Kidney (tissue), 14 donors: ENCODE results near the gene NOX5. TPM values are rescaled to one million over a fixed set of nuclear protein-coding genes. Genes with fewer than 3 reads are reported as not detected.

Experiments
- DNase-seq, 5 donors: peaks; one replicate each; pipeline ENCODE4 v3.0.0-alpha.2; 2013 to 2020
- FAIRE-seq: peaks from 2 replicates; lab custom pipeline; 2012; peaks lifted over from hg19 to GRCh38; lab: Jason Lieb, UNC
- H3K27ac ChIP-seq, 2 donors: one replicate each; pipeline ENCODE4 v1.7.0; 2013; ENCODE audit warnings: low read depth in 2 of 2, low read length in 2 of 2, inconsistent platforms in 1 of 2
- H3K27me3 ChIP-seq: one replicate; pipeline ENCODE4 v1.7.1; 2013; ENCODE audit warnings: low read length, inconsistent platforms; ENCODE audit not compliant: control insufficient read depth, insufficient read depth
- H3K36me3 ChIP-seq, 3 donors: one replicate each; pipeline versions ENCODE4 v1.7.0 to v1.7.1; 2013; ENCODE audit warnings: low read length in 3 of 3, control low read depth in 1 of 3, inconsistent platforms in 1 of 3; ENCODE audit not compliant: insufficient read depth in 3 of 3, control insufficient read depth in 2 of 3
- H3K4me1 ChIP-seq, 3 donors: one replicate each; pipeline versions ENCODE4 v1.7.0 to v1.7.1; 2013; ENCODE audit warnings: low read length in 3 of 3, inconsistent platforms in 1 of 3, low read depth in 1 of 3; ENCODE audit not compliant: control insufficient read depth in 2 of 3, insufficient read depth in 2 of 3
- H3K4me3 ChIP-seq, 3 donors: one replicate each; pipeline versions ENCODE4 v1.7.0 to v1.8.1; 2013; ENCODE audit warnings: low read length in 3 of 3, control low read depth in 1 of 3, inconsistent platforms in 1 of 3
- H3K9ac ChIP-seq, 3 donors: one replicate each; pipeline versions ENCODE4 v1.7.0 to v1.7.1; 2013; ENCODE audit warnings: low read length in 3 of 3, control low read depth in 1 of 3, inconsistent platforms in 1 of 3
- H3K9me3 ChIP-seq, 3 donors: one replicate each; pipeline versions ENCODE4 v1.7.0 to v1.7.1; 2013; ENCODE audit warnings: low read length in 3 of 3, control low read depth in 1 of 3, inconsistent platforms in 1 of 3; ENCODE audit not compliant: control insufficient read depth in 2 of 3, insufficient read depth in 1 of 3
- intact Hi-C: fragments of 100-400 bp; cut with DNase I; formaldehyde crosslinking; loops from one replicate; pipeline ENCODE4 v1.11.1; 2022
- polyA plus RNA-seq: library from polyadenylated mRNA; stranded (reverse); fragments of 350-450 nt; fragmentation: Illumina TruSeq; extraction: RNeasy Lipid Tissue Mini Kit (QIAGEN cat#74804); gene quantifications from one replicate; pipeline ENCODE4 v1.2.3, GENCODE V29; 2014; ENCODE audit warnings: low read depth, low replicate concordance; ENCODE audit not compliant: insufficient read depth
- total RNA-seq: library from RNA; stranded (reverse); fragmentation: NEBNext Ultra II Directional; extraction: Animal tissue kit (Norgen Biotek cat#: 25700); gene quantifications from one replicate; pipeline ENCODE4 v1.2.1, GENCODE V29; 2021
- TF ChIP-seq, protein P1 (sequence below): IDR thresholded peaks from 3 replicates; pipeline ENCODE4 v1.5.1; 2012; ENCODE audit warnings: mild to moderate bottlenecking, moderate library complexity, borderline replicate concordance; ENCODE audit not compliant: insufficient read depth; ENCODE audit errors: extremely low read depth
- donor health status: control.
- donor health status: control.
- donor health status: control.
- donor health status: control.
- donor health status: control.
- donor health status: DM: yes; HTN: yes; CAD: no.
- donor health status: Normal renal cell carcinoma (clear cell type).

The NOX5 gene
- total and polyA plus RNA-seq, 2 donors from 2014 or later, result 0.19 to 0.60 TPM

DNA sequence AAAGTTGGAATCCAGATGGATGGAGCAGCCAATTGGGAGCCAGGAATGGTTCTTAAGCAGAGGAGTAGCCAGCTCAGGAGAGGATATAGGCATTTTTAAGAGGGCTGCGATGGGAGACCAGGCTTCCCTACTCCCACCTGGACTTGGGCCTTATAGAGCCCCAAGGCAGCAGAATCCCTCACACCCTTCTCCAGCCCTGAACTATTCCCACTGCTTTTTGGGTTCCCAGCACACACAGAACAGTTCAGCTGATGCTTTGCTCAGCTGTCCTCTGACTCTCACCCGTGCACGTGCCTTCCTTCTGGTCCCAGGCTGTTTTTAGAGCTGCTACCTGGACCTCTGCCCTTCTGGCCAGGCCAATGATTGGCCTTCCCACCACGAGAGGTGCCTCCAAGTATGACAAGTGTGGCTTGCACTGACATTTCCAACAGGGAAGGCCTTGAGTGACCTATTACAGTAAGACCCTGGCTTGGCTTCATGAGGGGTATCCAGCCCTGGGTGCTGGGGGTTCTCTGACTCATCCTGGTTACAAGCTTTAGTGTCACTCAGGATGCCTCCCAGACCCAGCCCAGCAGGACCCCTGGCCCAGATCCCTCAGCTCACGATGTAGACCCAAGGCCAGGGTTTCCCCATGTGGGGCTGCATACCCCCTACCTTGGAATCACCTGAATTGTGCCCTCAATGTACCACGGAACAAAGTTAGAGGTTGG lies 25.2 kb downstream of the NOX5 start:
- Histone ChIP-seq H3K9ac (no peak overlapping the region), H3K4me3 (no peak overlapping the region), H3K4me1 (peaks cover 0 to 2% (median 0%) of the 10 kb centered on the region in 3 donors), H3K27me3 (no peaks in the 10 kb centered on the region), H3K9me3 (no peaks in the 10 kb centered on the region), H3K36me3 (no peaks in the 10 kb centered on the region), H3K27ac (no peak overlapping the region)
- FAIRE-seq (no peak), DNase-seq (no peak)
- TF ChIP-seq, protein P1, sequence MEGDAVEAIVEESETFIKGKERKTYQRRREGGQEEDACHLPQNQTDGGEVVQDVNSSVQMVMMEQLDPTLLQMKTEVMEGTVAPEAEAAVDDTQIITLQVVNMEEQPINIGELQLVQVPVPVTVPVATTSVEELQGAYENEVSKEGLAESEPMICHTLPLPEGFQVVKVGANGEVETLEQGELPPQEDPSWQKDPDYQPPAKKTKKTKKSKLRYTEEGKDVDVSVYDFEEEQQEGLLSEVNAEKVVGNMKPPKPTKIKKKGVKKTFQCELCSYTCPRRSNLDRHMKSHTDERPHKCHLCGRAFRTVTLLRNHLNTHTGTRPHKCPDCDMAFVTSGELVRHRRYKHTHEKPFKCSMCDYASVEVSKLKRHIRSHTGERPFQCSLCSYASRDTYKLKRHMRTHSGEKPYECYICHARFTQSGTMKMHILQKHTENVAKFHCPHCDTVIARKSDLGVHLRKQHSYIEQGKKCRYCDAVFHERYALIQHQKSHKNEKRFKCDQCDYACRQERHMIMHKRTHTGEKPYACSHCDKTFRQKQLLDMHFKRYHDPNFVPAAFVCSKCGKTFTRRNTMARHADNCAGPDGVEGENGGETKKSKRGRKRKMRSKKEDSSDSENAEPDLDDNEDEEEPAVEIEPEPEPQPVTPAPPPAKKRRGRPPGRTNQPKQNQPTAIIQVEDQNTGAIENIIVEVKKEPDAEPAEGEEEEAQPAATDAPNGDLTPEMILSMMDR, result no peak
- intact Hi-C loops, result no loop called here

GRCh38 chr15:69042531-69042930 lies 28.0 kb downstream of the NOX5 start:
- no peaks in the 10 kb centered on the region for H3K36me3 ChIP-seq
- TF ChIP-seq, protein P1, result no peak
- H3K9ac ChIP-seq, result no peak overlapping the region
- no peaks in the 10 kb centered on the region for H3K27me3 ChIP-seq
- FAIRE-seq (no peak), DNase-seq (no peak)
- no peak overlapping the region for H3K27ac ChIP-seq
- peaks cover 0 to 2% (median 0%) of the 10 kb centered on the region in 3 donors for H3K4me1 ChIP-seq
- no peaks in the 10 kb centered on the region for H3K9me3 ChIP-seq
- no peak overlapping the region for H3K4me3 ChIP-seq
- intact Hi-C loops, result no loop called here

DNA sequence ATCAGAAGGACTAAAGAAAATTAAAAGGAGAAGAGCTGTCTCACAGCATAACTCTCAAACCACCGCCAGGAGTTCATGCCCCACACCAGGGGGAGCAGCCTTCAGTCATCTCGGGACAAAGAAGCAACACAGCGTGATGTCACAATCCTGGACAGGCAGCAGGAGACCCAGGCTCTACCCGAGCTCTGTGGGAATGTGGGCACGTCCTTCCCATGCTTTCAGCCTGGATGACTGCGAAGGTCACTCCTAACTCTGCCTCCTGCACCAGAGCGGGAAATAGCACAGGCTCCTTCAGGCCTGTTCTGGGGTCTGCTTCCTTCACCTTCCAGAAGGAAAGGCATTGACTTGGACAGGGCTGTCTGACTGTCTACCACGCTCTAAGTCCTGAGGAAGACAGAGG lies 31.3 kb downstream of the NOX5 start:
- H3K36me3 ChIP-seq, result no peaks in the 10 kb centered on the region
- FAIRE-seq (no peak), DNase-seq (peak in 3 of 5 donors; percentile 51 to 70 (median 58))
- no peak overlapping the region for H3K9ac ChIP-seq
- intact Hi-C loops, result no loop called here
- no peaks in the 10 kb centered on the region for H3K27me3 ChIP-seq
- TF ChIP-seq, protein P1, result no peak
- H3K4me1 ChIP-seq, result peaks cover 0 to 2% (median 0%) of the 10 kb centered on the region in 3 donors
- H3K4me3 ChIP-seq, result no peak overlapping the region
- H3K9me3 ChIP-seq, result no peaks in the 10 kb centered on the region
- no peak overlapping the region for H3K27ac ChIP-seq
